OCI-LY1 (cell line): ENCODE measurements around the gene CA7.
"Not testable (repeated sequence)": the region's sequence is repeated elsewhere in the genome, so short reads cannot be mapped to it uniquely, and the experiment has no call there.

Experiments used
- H2AFZ ChIP-seq: fragments of 200-600 bp; sonication (generic), shearing (Covaris generic); 2 replicates; pipeline ENCODE4 v1.6.0; 2014; ENCODE audit warnings: antibody characterized with exemption, mild to moderate bottlenecking, low read length
- H3F3A ChIP-seq: fragments of 200-600 bp; sonication (generic), shearing (Covaris generic); 2 replicates; pipeline ENCODE4 v1.6.0; 2014; ENCODE audit warnings: mild to moderate bottlenecking, antibody characterized with exemption, low read length, moderate library complexity; ENCODE audit not compliant: insufficient read depth
- H3K27ac ChIP-seq: fragments of 200-600 bp; sonication (generic); 2 replicates; pipeline ENCODE4 v1.5.1; 2014; ENCODE audit warnings: low read length, mixed run types, mild to moderate bottlenecking, low read depth; ENCODE audit not compliant: poor library complexity, severe bottlenecking
- H3K27me3 ChIP-seq: fragments of 200-600 bp; sonication (generic); 2 replicates; pipeline ENCODE4 v1.6.0; 2014; ENCODE audit warnings: antibody characterized with exemption, mild to moderate bottlenecking, low read length, moderate library complexity; ENCODE audit not compliant: insufficient read depth
- H3K36me3 ChIP-seq: fragments of 200-600 bp; sonication (generic); 2 replicates; pipeline ENCODE4 v1.6.1; 2014; ENCODE audit warnings: mild to moderate bottlenecking, antibody characterized with exemption, low read length, moderate library complexity, mixed read lengths; ENCODE audit not compliant: insufficient read depth
- H3K4me1 ChIP-seq: fragments of 200-600 bp; sonication (generic); 2 replicates; pipeline ENCODE4 v1.5.1; 2014; ENCODE audit warnings: mild to moderate bottlenecking, low read length, moderate library complexity; ENCODE audit not compliant: insufficient read depth, severe bottlenecking
- H3K4me2 ChIP-seq: fragments of 200-600 bp; sonication (generic), shearing (Covaris generic); 2 replicates; pipeline ENCODE4 v1.6.1; 2014; ENCODE audit warnings: low read length
- H3K4me3 ChIP-seq: fragments of 200-600 bp; sonication (generic); 2 replicates; pipeline ENCODE4 v1.5.1; 2014; ENCODE audit warnings: low read length, low read depth, mild to moderate bottlenecking, mixed read lengths; ENCODE audit not compliant: poor library complexity, severe bottlenecking
- H3K79me2 ChIP-seq: fragments of 200-600 bp; shearing (Covaris generic); 2 replicates; pipeline ENCODE4 v1.6.1; 2016; ENCODE audit warnings: mixed run types, low read length, mixed read lengths; ENCODE audit not compliant: insufficient read depth
- H3K9ac ChIP-seq: fragments of 200-600 bp; sonication (generic), shearing (Covaris generic); 2 replicates; pipeline ENCODE4 v1.6.1; 2014; ENCODE audit warnings: mild to moderate bottlenecking, low read length, mixed read lengths
- H3K9me2 ChIP-seq: fragments of 200-600 bp; sonication (generic), shearing (Covaris generic); 2 replicates; pipeline ENCODE4 v1.6.1; 2014; ENCODE audit warnings: low read depth, mild to moderate bottlenecking, low read length, mixed read lengths
- H3K9me3 ChIP-seq: fragments of 200-600 bp; shearing (Covaris generic); 2 replicates; pipeline ENCODE4 v1.6.1; 2014; ENCODE audit warnings: low read length, mixed read lengths
- H4K20me1 ChIP-seq: fragments of 200-600 bp; sonication (generic), shearing (Covaris generic); 2 replicates; pipeline ENCODE4 v1.6.0; 2016; ENCODE audit warnings: mild to moderate bottlenecking, low read length; ENCODE audit not compliant: insufficient read depth
- EZH2 ChIP-seq: fragments of 200-600 bp; sonication (generic), shearing (Covaris generic); IDR thresholded peaks from 2 replicates; pipeline ENCODE4 v1.8.0; 2017; ENCODE audit warnings: borderline replicate concordance, mixed run types, mild to moderate bottlenecking, antibody characterized with exemption, low read length, moderate library complexity, mixed read lengths
- TF ChIP-seq, protein P1 (sequence below): fragments of 200-600 bp; sonication (generic), shearing (Covaris generic); IDR thresholded peaks from 2 replicates; pipeline ENCODE4 v1.5.1; 2017; ENCODE audit warnings: mild to moderate bottlenecking, antibody characterized with exemption, low read length, moderate library complexity, mixed read lengths

CA7 gene

DNA sequence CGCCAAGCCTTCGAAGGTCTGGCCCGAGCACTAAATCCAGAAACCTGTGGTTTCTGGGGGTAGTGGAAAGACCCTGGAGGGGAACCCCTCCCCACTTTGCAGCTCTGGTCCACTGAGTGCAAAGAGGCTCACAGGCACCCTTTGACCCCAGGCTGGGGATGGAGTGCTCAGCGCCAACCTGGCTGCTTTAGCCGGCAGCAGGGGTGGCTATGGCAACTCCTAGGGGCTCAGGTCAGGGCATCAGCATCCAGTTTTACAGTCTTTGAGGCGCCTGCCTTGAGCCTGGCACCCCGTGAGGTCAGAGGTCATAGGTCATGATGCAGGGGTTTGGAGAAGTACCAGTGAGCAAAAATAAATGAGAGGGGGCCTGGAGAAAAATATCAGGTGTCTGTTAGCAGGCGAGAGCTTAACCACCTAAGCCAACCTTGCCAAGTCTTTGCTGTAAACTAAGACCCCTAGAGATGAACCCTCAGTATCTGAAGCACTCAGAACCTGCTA lies 17.9 kb downstream of the CA7 start:
- no peak overlapping the region for H3K4me2 ChIP-seq

DNA sequence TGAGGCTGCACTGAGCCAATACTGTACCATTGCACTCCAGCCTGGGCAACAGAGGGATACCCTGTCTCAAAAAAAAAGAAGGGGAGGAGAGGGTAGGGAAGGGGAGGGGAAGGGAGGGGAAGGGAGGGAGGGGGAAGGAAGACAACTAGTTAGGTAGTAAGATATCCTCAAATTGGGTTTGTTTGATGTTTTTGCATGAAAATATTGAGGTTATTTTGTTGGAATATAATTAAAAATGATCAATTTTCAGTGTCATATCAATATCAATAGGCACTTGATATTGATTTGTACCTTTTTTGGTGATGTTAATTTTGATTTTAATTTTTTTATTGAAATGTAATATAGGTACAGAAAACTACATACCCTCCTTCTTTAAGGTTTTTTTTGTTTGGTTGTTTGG lies 19.5 kb downstream of the CA7 start:
- Histone ChIP-seq H2AFZ (no peak overlapping the region), H3K79me2 (no peaks in the 10 kb centered on the region), H3K27me3 (no peaks in the 10 kb centered on the region), H3K4me2 (no peak overlapping the region), H3F3A (no peaks in the 10 kb centered on the region), H3K9me2 (no peaks in the 10 kb centered on the region), H3K4me3 (no peak overlapping the region), H3K4me1 (no peaks in the 10 kb centered on the region), H3K9ac (no peak overlapping the region), H4K20me1 (no peaks in the 10 kb centered on the region), H3K36me3 (no peaks in the 10 kb centered on the region), H3K27ac (no peak overlapping the region), H3K9me3 (no peaks in the 10 kb centered on the region)
- TF ChIP-seq, protein P1, sequence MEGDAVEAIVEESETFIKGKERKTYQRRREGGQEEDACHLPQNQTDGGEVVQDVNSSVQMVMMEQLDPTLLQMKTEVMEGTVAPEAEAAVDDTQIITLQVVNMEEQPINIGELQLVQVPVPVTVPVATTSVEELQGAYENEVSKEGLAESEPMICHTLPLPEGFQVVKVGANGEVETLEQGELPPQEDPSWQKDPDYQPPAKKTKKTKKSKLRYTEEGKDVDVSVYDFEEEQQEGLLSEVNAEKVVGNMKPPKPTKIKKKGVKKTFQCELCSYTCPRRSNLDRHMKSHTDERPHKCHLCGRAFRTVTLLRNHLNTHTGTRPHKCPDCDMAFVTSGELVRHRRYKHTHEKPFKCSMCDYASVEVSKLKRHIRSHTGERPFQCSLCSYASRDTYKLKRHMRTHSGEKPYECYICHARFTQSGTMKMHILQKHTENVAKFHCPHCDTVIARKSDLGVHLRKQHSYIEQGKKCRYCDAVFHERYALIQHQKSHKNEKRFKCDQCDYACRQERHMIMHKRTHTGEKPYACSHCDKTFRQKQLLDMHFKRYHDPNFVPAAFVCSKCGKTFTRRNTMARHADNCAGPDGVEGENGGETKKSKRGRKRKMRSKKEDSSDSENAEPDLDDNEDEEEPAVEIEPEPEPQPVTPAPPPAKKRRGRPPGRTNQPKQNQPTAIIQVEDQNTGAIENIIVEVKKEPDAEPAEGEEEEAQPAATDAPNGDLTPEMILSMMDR = no peak
- TF ChIP-seq EZH2 = no peak

More for the DNA sequence above, 17.9 kb downstream of the CA7 start:
- Histone ChIP-seq H4K20me1 (no peaks in the 10 kb centered on the region), H3K36me3 (no peaks in the 10 kb centered on the region), H2AFZ (no peak overlapping the region), H3K9me2 (no peaks in the 10 kb centered on the region), H3K4me3 (no peak overlapping the region), H3K79me2 (no peaks in the 10 kb centered on the region), H3K27ac (no peak overlapping the region), H3K27me3 (no peaks in the 10 kb centered on the region), H3K4me1 (no peaks in the 10 kb centered on the region), H3K9ac (no peak overlapping the region), H3F3A (no peaks in the 10 kb centered on the region), H3K9me3 (no peaks in the 10 kb centered on the region)
- TF ChIP-seq, protein P1 = no peak
- TF ChIP-seq EZH2 = no peak

DNA sequence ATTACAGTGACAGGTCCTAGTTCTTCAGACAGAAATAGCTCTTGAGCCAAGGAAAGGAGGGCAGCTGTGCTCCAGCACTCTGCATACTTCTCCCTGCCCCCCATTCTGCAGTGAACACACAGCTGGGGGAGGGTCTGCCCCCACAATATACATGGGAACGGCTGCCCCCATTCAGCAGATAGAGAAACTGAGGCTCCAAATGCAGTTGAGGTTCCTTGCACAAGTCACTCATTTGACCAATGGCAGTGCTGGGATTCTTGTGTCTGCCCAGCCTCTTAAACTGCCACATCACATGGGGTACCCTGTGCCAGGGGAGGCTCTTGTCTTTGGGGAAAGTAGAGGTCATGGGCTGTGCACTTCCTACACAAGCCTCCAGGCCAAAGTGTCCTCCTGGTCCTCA lies 25.2 kb downstream of the CA7 start:
- no peaks in the 10 kb centered on the region for H3K9me3 ChIP-seq

DNA sequence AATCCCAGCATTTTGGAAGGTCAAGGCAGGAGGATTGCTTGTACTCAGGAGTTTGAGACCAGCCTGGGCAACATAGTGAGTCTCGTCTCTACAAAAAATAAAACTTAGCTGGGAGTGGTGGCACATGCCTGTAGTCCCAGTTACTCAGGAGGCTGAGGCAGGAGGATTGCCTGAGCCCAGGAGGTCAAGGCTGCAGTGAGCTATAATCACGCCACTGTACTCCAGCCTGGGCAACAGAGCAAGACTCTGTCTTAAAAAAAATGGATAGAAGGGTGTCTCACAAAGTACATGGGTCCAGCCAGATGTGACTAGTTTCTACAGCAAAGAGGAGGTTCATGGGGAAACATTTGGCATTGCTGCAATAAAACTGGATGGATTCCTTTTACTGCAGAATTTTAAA lies 27.1 kb downstream of the CA7 start:
- not testable (repeated sequence) for H3K36me3 ChIP-seq, H3K4me1 ChIP-seq, H3K79me2 ChIP-seq, H3K9me3 ChIP-seq, H2AFZ ChIP-seq, H3K9ac ChIP-seq, H3F3A ChIP-seq, H3K4me3 ChIP-seq, H4K20me1 ChIP-seq, H3K4me2 ChIP-seq, H3K27me3 ChIP-seq, H3K27ac ChIP-seq, H3K9me2 ChIP-seq

More for the DNA sequence above, 25.2 kb downstream of the CA7 start:
- Histone ChIP-seq H2AFZ (no peak overlapping the region), H3K36me3 (no peaks in the 10 kb centered on the region), H3K9me2 (no peaks in the 10 kb centered on the region), H3K4me1 (peaks cover 9% of the 10 kb centered on the region), H3K79me2 (no peaks in the 10 kb centered on the region), H3K9ac (no peak overlapping the region), H3K27me3 (no peaks in the 10 kb centered on the region), H4K20me1 (no peaks in the 10 kb centered on the region), H3F3A (no peaks in the 10 kb centered on the region), H3K4me2 (no peak overlapping the region), H3K4me3 (no peak overlapping the region), H3K27ac (no peak overlapping the region)
- TF ChIP-seq, protein P1 = no peak
- TF ChIP-seq EZH2 = no peak
